C4-2B (cell line): ENCODE results near the gene USH1G.

ENCODE experiments used
- ZFX ChIP-seq: fragments of 450-650 bp; IDR thresholded peaks from 2 replicates; pipeline ENCODE4 v1.6.1; 2017
- TF ChIP-seq, protein P1 (sequence below): fragments of 450-650 bp; conservative IDR thresholded peaks from 2 replicates; pipeline ENCODE4 v1.5.1; 2017; ENCODE audit warnings: mild to moderate bottlenecking

- TF ChIP-seq, protein P1, sequence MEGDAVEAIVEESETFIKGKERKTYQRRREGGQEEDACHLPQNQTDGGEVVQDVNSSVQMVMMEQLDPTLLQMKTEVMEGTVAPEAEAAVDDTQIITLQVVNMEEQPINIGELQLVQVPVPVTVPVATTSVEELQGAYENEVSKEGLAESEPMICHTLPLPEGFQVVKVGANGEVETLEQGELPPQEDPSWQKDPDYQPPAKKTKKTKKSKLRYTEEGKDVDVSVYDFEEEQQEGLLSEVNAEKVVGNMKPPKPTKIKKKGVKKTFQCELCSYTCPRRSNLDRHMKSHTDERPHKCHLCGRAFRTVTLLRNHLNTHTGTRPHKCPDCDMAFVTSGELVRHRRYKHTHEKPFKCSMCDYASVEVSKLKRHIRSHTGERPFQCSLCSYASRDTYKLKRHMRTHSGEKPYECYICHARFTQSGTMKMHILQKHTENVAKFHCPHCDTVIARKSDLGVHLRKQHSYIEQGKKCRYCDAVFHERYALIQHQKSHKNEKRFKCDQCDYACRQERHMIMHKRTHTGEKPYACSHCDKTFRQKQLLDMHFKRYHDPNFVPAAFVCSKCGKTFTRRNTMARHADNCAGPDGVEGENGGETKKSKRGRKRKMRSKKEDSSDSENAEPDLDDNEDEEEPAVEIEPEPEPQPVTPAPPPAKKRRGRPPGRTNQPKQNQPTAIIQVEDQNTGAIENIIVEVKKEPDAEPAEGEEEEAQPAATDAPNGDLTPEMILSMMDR: no peak
- TF ChIP-seq ZFX: no peak
Measured at GRCh38 chr17:74956093-74956492, 33.0 kb upstream of the USH1G start.
